GM19452 (cell line): ENCODE data around the gene BMP4.

ENCODE experiments used
- ATAC-seq: cut with Tn5 transposase; IDR thresholded peaks from one replicate; pipeline ENCODE4 v1.9.1; 2021; ENCODE audit not compliant: unreplicated experiment

BMP4 gene

GRCh38 chr14:53967606-53968005 lies 11.0 kb upstream of the BMP4 start:
- no peak for ATAC-seq

GRCh38 chr14:53964249-53964648 lies 7.6 kb upstream of the BMP4 start:
- ATAC-seq = no peak

GRCh38 chr14:53963320-53964227 lies 6.9 kb upstream of the BMP4 start:
- ATAC-seq = no peak

GRCh38 chr14:53962953-53963319 lies 6.3 kb upstream of the BMP4 start:
- no peak for ATAC-seq

- no peak for ATAC-seq
Measured at GRCh38 chr14:53958628-53959027, 2.0 kb upstream of the BMP4 start.

GRCh38 chr14:53957739-53958138 lies 1.1 kb upstream of the BMP4 start:
- no peak for ATAC-seq

- ATAC-seq = no peak
Measured at GRCh38 chr14:53955671-53956426, 776 bp downstream of the BMP4 start.

GRCh38 chr14:53955229-53955556 lies 1.4 kb downstream of the BMP4 start:
- no peak for ATAC-seq

- ATAC-seq = no peak
Measured at GRCh38 chr14:53954551-53955228, 1.9 kb downstream of the BMP4 start.

GRCh38 chr14:53953828-53954550 lies 2.6 kb downstream of the BMP4 start:
- ATAC-seq = no peak

GRCh38 chr14:53953002-53953827 lies 3.4 kb downstream of the BMP4 start:
- ATAC-seq = no peak

GRCh38 chr14:53952533-53952932 lies 4.1 kb downstream of the BMP4 start:
- no peak for ATAC-seq

- no peak for ATAC-seq
Measured at GRCh38 chr14:53951627-53952303, 4.9 kb downstream of the BMP4 start.

- ATAC-seq = no peak
Measured at GRCh38 chr14:53951243-53951626, 5.4 kb downstream of the BMP4 start.

- no peak for ATAC-seq
Measured at GRCh38 chr14:53950031-53950793, 6.4 kb downstream of the BMP4 start.

- ATAC-seq = no peak
Measured at GRCh38 chr14:53949201-53949600, 7.4 kb downstream of the BMP4 start.

GRCh38 chr14:53948205-53948884 lies 8.3 kb downstream of the BMP4 start:
- ATAC-seq = no peak

- no peak for ATAC-seq
Measured at GRCh38 chr14:53947452-53948204, 9.0 kb downstream of the BMP4 start.
